ENCODE measurements around the gene FBRS. TPM values are rescaled to one million over a fixed set of nuclear protein-coding genes. Genes with fewer than 3 reads are reported as not detected.

FBRS gene
- total RNA-seq, 6 donors from 2014 or later: 38.0 to 150 (median 70.4) TPM

DNA sequence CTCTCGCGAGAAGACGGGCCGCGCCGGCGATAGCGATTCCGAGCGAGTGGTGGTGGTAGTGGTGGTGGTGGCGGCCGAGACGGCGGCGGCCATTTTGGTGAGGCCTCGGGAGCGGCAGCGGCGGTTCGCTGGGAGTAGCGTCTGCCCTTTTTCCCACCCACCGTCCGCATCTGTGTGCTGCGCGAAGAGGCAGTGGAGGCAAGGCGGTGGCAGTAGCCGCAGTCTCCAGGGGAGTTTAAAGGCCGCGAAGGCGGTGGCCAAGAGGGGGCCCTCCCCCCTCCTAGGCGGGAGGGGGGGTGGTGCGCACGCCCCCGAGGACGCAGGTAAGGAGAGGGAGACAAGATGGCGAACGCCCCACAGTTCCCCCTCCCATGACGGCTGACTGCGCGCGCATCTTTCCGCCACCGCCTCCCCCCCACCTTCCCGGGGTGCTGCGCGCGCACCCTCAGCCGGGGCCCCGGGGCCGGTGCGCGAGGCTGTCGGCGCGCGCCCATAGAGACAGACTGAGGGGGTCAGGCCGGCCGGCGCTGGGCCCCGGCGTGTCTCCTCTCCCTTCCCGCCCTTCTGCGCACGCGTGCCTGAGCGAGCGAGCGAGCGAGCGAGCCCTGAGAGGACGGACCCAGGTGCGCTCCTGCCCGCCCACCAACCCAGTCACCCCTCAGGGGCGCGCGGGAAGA, 40.0 kb downstream of the FBRS start:
- DNase-seq (peak; percentile 93 to 99), ATAC-seq (ENCODE audit: low FRiP score in 2 of 2) (peak; percentile 96)
- H3K4me3 ChIP-seq: peak overlapping the region; percentile 94 to 100 (median 98)
- peaks cover 20 to 35% (median 27%) of the 10 kb centered on the region in 4 donors for H3K4me1 ChIP-seq
- TF ChIP-seq, protein P1, sequence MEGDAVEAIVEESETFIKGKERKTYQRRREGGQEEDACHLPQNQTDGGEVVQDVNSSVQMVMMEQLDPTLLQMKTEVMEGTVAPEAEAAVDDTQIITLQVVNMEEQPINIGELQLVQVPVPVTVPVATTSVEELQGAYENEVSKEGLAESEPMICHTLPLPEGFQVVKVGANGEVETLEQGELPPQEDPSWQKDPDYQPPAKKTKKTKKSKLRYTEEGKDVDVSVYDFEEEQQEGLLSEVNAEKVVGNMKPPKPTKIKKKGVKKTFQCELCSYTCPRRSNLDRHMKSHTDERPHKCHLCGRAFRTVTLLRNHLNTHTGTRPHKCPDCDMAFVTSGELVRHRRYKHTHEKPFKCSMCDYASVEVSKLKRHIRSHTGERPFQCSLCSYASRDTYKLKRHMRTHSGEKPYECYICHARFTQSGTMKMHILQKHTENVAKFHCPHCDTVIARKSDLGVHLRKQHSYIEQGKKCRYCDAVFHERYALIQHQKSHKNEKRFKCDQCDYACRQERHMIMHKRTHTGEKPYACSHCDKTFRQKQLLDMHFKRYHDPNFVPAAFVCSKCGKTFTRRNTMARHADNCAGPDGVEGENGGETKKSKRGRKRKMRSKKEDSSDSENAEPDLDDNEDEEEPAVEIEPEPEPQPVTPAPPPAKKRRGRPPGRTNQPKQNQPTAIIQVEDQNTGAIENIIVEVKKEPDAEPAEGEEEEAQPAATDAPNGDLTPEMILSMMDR (IDR thresholded peaks at IDR 0.05): peak in 2 of 6 experiments; percentile 6 to 19
- TF ChIP-seq POLR2A (IDR thresholded peaks at IDR 0.05): peak in 3 of 4 donors; percentile 65 to 92 (median 91)
- TF ChIP-seq EP300 (IDR thresholded peaks at IDR 0.05): peak in 1 of 4 donors; percentile 15
- TF ChIP-seq POLR2AphosphoS5 (IDR thresholded peaks at IDR 0.05): peak; percentile 87 to 91
- H3K27ac ChIP-seq: peak overlapping the region; percentile 100
- H3K36me3 ChIP-seq: peaks cover 21 to 33% (median 30%) of the 10 kb centered on the region in 4 donors
- WGBS, 2 donors: 0 to 1% methylated on average over 11 to 53 of the region's 76 CpGs
- H3K27me3 ChIP-seq: no peaks in the 10 kb centered on the region
- no peaks in the 10 kb centered on the region for H3K9me3 ChIP-seq

DNA sequence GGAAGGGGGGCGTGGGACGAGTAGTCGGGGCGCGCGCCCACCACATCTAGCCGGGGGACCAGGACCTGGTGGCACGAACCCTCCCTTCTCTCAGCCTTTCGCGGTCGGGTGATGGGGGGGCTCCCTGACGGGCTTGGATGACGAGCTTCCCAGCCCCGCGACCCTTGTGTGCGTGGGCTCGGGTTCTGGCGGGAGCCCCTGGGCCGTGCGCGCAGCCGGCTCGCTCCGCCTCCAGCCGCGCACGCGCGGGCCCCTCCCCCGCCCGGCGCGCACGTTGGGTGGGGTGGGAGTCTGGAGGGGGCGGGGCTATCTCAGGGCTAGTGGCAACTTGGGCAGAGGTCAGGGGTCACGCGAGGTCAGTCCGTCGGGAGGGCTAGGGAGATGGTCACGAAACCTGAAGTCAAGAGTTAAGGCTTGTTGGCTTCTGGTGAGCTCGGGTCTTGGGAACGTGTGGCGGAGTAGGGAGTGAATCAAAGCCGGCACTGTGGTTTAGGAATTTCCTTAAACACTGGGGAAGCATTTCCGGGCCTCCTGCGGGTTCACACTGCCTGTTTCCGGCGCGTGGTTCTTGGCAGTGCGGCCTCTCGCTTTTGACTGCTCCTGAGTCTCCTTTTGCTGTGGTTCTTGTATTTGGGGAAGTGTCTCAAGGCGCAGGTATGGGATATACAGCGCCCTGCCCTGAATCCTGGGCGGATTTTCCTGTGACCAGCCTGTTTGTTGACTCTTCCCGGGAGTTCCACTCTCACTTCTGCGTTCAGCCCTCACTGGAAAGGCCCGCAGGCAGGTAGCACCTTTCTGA, 40.8 kb downstream of the FBRS start, which contains the start of gene SRCAP:
SRCAP (plus strand) TSS at position 356 of the 799 bp plus-strand sequence. CDS start 1,654 bp downstream, outside the sequence.
- Histone ChIP-seq H3K4me1 (peaks cover 17 to 29% (median 26%) of the 10 kb centered on the region in 4 donors), H3K27me3 (no peaks in the 10 kb centered on the region), H3K27ac (peak within 1 kb of the TSS; percentile 100), H3K4me3 (peak within 1 kb of the TSS; percentile 94 to 100 (median 98)), H3K9me3 (no peaks in the 10 kb centered on the region), H3K36me3 (peaks cover 26 to 40% (median 36%) of the 10 kb centered on the region in 4 donors)
- TF ChIP-seq POLR2A (IDR thresholded peaks at IDR 0.05) (peak in 2 of 4 donors; percentile 28 to 74), POLR2AphosphoS5 (IDR thresholded peaks at IDR 0.05) (peak; percentile 25 to 64), EP300 (IDR thresholded peaks at IDR 0.05) (peak in 1 of 4 donors; percentile 22)
- TF ChIP-seq, protein P1 (IDR thresholded peaks at IDR 0.05): peak in 1 of 6 experiments; percentile 13
- ATAC-seq (ENCODE audit: low FRiP score in 2 of 2) (peak; percentile 81 to 89), DNase-seq (peak; percentile 87 to 95)
- WGBS, 2 donors: 1 to 2% methylated on average over 33 to 42 of the region's 57 CpGs

DNA sequence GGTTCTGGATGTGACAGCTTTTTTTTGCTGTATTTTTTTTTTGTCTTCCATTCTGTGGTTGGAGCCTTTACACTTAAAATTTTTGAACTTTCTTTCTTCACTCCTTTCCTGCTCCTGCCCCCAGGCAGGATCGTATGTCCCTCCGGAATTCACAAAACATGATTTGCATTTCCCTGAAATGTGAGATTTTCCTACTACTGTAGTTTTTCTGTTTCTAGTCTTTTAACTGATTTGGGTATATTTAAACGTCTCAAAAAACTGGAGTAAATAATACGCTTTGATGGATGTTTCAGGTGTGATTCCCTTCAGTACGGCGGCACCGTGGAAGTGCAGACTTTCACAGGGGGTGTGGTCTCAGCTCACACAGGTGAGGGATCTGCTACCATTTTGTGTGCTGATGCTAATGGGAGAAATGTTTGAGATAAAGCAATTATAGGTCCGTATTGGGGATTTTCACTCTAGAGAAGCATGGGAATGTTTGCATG, 41.4 kb downstream of the FBRS start:
- no peaks in the 10 kb centered on the region for H3K27me3 ChIP-seq
- 45 to 54% methylated on average over 8 of the region's 8 CpGs for WGBS, 2 donors
- DNase-seq: no peak

DNA sequence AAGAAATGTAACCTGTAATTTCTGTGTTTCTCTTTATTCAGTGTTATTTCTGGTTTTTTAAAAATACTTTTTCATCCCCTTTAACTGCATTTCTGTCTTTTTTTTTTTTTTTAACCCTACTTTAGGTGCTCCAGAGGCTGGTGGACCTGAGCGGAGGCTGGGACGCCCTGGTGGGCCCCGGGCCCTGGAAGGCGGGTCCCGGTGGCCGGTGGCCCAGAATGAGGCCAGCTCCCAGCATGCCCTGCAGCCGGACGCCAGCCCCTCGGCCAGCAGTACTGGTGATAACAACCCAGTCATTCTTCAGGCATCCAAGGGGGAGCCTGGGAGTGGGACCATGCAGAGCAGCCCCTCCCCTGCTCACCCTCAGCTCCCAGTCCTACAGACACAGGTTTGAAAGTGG, 42.3 kb downstream of the FBRS start:
- peaks cover 39 to 55% (median 51%) of the 10 kb centered on the region in 4 donors for H3K36me3 ChIP-seq
- peak in 1 of 2 donors; percentile 81 for DNase-seq
- WGBS, 2 donors: 71 to 80% methylated on average over 9 of the region's 9 CpGs
- peaks cover 15 to 28% (median 25%) of the 10 kb centered on the region in 4 donors for H3K4me1 ChIP-seq
- peak overlapping the region in 1 of 4 donors; percentile 23 for H3K27ac ChIP-seq
- H3K9me3 ChIP-seq: no peaks in the 10 kb centered on the region
- no peaks in the 10 kb centered on the region for H3K27me3 ChIP-seq
- H3K4me3 ChIP-seq: no peak overlapping the region
- TF ChIP-seq POLR2A (IDR thresholded peaks at IDR 0.05) (no peak), EP300 (IDR thresholded peaks at IDR 0.05) (no peak), POLR2AphosphoS5 (IDR thresholded peaks at IDR 0.05) (no peak)
- TF ChIP-seq, protein P1 (IDR thresholded peaks at IDR 0.05): no peak
- no peak for ATAC-seq (ENCODE audit: low FRiP score in 2 of 2)

More for the DNA sequence above, 41.4 kb downstream of the FBRS start:
- Histone ChIP-seq H3K4me3 (peak overlapping the region; percentile 94 to 100 (median 98)), H3K27ac (peak overlapping the region; percentile 100), H3K4me1 (peaks cover 15 to 28% (median 25%) of the 10 kb centered on the region in 4 donors), H3K9me3 (no peaks in the 10 kb centered on the region), H3K36me3 (peaks cover 33 to 47% (median 43%) of the 10 kb centered on the region in 4 donors)
- no peak for ATAC-seq (ENCODE audit: low FRiP score in 2 of 2)
- TF ChIP-seq, protein P1 (IDR thresholded peaks at IDR 0.05): no peak
- no peak for TF ChIP-seq POLR2AphosphoS5 (IDR thresholded peaks at IDR 0.05)
- no peak for TF ChIP-seq POLR2A (IDR thresholded peaks at IDR 0.05)
- TF ChIP-seq EP300 (IDR thresholded peaks at IDR 0.05): no peak
